Superior temporal gyrus (tissue), 1 donor: Measurements from ENCODE around the gene WDR43.

Experiments
- DNase-seq: peaks from one replicate; pipeline ENCODE4 v3.0.0-alpha.2; 2016; ENCODE audit errors: extremely low spot score

Gene WDR43

DNA sequence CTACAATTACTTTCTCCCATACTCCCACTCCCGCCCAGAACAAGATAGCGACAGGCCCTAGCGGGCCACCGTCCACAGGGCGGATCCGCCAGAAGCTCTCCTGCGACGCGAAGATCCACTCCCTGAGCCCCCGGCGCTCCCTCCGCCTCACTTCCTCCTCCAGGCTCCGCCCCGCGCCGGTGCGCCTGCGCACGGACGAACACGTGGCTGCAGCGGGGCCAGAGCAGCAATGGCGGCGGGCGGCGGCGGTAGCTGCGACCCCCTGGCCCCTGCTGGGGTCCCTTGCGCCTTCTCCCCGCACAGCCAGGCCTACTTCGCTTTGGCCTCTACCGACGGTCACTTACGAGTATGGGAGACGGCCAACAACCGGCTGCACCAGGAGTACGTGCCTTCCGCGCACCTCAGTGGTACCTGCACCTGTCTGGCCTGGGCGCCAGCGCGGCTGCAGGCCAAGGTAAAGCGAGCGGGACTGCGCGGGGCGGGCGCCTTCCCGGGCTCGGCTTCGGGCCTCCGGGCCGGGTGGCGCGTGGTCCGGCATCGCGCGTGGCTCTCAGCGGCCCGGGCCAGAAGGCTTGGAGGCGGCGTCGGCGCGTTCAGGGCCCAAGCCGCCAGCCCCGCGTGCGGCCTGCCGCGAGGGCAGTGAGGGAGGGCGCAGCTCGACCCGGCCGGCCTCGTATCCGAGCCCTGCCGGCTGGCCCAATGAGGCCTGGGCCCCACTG is at the start of gene WDR43:
WDR43 (plus strand) TSS at position 198 of the 719 bp plus-strand sequence; CDS start at position 230, 32 bp downstream.
- peak; percentile 97 for DNase-seq

GRCh38 chr2:28855193-28855592 is 39.3 kb upstream of the WDR43 start:
- no peak for DNase-seq

DNA sequence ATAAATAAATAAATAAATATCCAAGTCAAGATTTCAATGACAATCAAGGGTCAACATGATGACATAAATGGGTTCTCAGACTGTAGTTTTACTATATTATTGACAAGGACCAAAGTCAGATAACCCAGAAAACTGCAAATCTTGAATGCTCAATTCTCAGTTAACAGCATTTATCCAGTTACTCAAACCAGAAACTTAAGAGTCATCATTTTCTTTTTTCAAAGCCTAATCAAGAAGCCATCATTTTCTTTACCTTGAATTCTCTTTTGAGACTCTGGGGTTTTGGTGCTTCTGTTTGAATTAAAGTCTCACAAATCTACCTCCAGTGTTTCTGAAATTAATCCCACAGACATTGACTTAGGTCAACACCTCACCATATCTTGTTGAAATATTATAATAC is 38.5 kb upstream of the WDR43 start:
- DNase-seq: no peak

GRCh38 chr2:28868611-28869010 is 25.9 kb upstream of the WDR43 start:
- no peak for DNase-seq

GRCh38 chr2:28869494-28870145 is 24.8 kb upstream of the WDR43 start:
- DNase-seq: no peak

DNA sequence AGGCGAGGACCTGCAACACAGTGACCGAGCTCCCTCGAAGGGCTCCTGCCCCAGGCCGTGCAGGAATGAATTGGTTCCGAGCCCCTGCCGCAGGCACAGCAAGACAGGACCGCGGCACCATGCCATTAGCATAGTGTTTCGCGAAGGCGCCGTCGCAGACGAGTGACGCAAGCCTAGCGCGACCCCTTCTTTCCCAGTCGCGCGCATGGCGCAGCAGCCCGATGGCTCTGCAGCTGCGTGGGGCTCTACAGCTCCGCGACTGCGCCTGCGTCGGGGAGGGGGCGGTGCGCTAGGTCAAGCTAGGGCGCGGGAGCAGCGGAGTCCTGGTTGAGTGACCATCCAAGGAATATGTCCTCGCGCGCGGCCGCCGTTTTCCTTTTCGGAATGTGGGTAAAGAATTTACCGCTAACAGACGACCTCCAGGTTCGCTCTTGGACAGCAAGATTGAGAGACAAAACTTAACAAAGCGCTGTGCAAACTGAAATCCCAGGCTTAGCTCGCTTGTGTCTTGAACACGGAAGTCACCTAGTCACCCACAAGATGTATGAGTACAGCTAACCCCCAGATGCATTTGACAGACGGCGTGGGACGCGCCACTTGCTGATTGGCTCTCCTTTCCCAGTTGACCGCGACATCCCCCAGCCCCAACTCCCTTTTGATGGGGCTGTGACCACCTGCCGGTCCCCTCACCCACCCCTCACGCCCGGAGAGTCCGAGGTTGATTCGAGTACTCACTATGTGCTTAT is 24.1 kb upstream of the WDR43 start, which contains the start of gene TRMT61B:
TRMT61B (minus strand) TSS at position 164 of the 746 bp plus-strand sequence; CDS start at position 132, 32 bp downstream.
- DNase-seq: peak; percentile 97

DNA sequence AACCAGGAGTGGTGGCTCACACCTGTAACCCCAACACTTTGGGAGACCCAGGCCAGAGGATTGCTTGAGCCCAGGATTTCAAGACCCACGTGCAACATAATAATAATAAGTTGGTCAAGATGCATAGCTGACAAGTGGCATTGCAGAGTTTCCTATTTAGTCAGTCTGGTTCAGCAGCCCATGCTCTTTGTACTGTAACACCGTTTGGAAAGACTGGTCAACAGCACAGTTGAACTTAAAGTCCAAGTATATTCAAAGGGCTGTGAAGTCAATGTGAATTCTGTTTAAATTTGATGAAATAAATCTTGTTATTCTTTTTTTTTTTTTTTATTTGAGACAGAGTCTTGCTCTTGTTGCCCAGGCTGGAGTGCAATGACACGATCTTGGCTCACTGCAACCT is 22.8 kb upstream of the WDR43 start:
- DNase-seq: no peak

GRCh38 chr2:28880193-28880592 is 14.3 kb upstream of the WDR43 start:
- no peak for DNase-seq

- DNase-seq: no peak
Observed at GRCh38 chr2:28893488-28893887, 979 bp upstream of the WDR43 start.

- no peak for DNase-seq
Observed at GRCh38 chr2:28895189-28895893, 874 bp downstream of the WDR43 start.

GRCh38 chr2:28896906-28897305 is 2.4 kb downstream of the WDR43 start:
- DNase-seq: no peak

DNA sequence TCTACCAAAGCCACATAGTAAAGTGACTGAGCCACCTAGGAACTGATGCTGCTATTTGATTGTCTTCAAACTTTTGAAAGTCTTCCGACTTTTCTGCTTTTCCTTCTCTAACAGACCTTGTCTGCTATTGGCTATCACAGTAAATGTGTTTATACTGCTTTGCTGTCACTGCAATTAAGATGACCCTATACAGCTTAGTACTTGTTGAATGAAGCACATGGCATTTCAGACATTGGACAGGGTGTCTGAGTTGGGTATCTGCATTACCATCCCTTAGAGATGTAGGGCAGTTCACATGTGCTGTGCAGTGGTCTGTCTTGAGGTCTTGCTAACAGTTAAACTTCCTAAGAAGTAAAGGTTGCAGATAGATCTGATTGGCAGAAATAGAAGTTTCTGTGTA is 3.6 kb downstream of the WDR43 start:
- no peak for DNase-seq

- DNase-seq: no peak
Observed at GRCh38 chr2:28901202-28901601, 6.7 kb downstream of the WDR43 start.

DNA sequence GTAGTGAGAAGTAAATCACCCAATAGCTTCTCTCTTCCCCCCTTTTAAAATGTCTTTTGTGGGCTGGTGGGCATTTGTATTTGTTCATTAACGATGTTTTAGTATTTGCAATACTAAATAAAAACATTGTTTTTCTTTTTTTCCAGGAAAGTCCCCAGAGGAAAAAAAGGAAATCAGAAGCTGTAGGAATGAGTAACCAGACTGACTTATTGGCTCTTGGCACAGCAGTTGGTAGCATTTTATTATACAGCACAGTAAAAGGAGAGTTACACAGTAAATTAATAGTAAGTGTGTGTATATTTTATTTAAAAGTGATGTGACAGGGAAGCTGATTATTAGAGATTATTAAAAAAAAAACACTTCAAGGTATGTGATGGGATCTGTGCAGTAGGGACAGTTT is 7.4 kb downstream of the WDR43 start:
- DNase-seq: no peak

- no peak for DNase-seq
Observed at GRCh38 chr2:28902584-28902983, 8.1 kb downstream of the WDR43 start.

DNA sequence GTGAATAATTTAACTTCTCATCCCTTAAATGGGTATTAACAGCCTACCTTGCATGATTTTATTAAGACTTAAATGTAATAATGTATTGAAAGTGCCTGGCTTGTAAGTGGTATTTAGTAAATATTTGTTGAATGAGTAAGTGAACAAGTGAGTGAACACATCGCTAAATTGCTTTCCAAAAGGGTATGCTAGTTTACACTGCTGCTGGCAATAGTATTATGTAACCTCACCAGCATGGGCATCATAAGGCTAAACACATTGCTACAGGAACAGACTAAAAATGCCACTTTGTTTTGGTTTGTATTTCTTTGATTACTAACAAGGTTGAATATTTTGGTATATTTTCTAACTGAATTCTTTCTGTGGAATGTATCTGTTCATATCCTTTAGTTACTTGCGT is 9.8 kb downstream of the WDR43 start:
- no peak for DNase-seq

DNA sequence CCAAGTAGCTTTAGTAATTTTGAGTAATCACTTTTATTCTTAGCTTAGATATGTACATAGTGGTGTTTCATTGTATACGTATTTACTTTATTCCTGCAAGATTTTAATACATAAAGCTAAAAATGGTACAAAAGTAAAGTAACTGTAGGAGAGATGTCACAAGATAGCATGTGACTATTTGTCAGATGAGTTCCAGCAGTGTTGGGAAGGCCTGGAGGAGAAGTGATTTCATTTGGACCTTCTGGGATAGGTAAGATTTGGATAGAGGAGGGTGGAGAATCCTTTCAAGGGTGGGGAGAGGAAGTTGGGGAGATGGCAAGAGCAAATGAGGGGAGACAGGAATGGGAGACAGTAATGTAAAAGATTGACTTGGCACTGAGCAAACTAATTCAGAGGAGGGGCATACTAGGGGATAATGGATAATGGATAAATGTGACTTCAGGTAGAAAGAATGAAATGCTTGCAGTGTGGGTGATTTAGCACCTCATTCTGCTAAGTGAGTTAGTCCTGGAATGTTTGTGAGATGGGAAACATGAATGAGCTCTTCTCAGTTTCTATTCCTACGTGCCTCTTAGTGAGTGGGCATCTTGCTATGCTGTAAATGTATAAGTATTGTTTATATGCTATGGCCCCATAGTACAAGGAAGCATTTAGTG is 10.5 kb downstream of the WDR43 start:
- DNase-seq: no peak

DNA sequence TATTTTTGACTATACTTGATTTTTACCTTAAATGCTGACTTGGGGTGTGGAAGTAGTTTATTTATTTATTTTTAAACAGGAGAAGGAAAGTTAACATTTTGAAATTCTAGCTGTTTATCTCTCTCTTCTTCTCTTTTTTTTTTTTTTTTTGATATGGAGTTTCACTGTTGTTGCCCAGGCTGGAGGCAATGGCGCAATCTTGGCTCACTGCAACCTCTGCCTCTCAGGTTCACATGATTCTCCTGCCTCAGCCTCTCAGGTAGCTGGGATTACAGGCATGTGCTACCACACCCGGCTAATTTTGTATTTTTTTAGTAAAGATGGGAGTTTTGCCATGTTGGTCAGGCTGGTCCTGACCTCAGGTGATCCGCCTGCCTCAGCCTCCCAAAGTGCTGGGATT is 11.1 kb downstream of the WDR43 start:
- no peak for DNase-seq

GRCh38 chr2:28906376-28906775 is 11.9 kb downstream of the WDR43 start:
- DNase-seq: no peak

- DNase-seq: no peak
Observed at GRCh38 chr2:28906821-28907220, 12.4 kb downstream of the WDR43 start.

GRCh38 chr2:28908172-28908571 is 13.7 kb downstream of the WDR43 start:
- no peak for DNase-seq
